ENCODE data around the gene CACNG8.
A peak's percentile ranks its signal among the peaks of the same experiment; 100 is the strongest.

Gene CACNG8

DNA sequence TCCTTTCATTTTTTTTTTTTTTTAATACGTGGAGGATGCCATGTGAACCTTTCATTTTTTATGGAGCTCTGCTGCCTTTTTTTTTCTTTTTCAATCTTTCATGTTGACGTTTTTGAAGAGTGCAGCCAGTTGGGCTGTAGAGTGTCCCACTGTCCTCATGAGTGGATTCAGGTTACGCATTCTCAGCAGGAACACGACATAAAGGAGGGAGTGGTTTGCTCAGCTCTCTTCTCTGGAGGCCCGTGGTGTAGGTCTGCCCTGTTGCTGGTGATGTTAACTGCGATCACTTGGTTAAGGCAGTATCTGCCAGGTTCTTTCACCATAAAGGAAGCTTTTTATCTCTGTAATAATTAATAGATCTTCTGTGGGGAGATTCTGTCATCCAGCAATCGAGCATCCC, 26.7 kb upstream of the CACNG8 start:
- Histone ChIP-seq H3K27me3 (ENCODE audit: insufficient read depth, poor library complexity, severe bottlenecking) (no peaks in the 10 kb centered on the region), H3K4me1 (ENCODE audit: insufficient read depth, poor library complexity, severe bottlenecking) (no peaks in the 10 kb centered on the region), H3K4me3 (ENCODE audit: severe bottlenecking) (no peak overlapping the region), H3K36me3 (ENCODE audit: low read depth) (no peaks in the 10 kb centered on the region), H3K27ac (ENCODE audit: poor library complexity, severe bottlenecking) (no peak overlapping the region), H3K9me3 (ENCODE audit: severe bottlenecking) (no peaks in the 10 kb centered on the region)
- DNase-seq (ENCODE audit: low spot score) (no peak), ATAC-seq (ENCODE audit: low read depth) (no peak)
- no peak for TF ChIP-seq CTCF (IDR thresholded peaks at IDR 0.05; ENCODE audit: poor library complexity, severe bottlenecking)

GRCh38 chr19:53942001-53942786, 20.5 kb upstream of the CACNG8 start:
- peaks cover 37% of the 10 kb centered on the region for H3K27me3 ChIP-seq (ENCODE audit: insufficient read depth, poor library complexity, severe bottlenecking)
- H3K36me3 ChIP-seq (ENCODE audit: low read depth) = no peaks in the 10 kb centered on the region
- no peak for DNase-seq (ENCODE audit: low spot score)
- no peaks in the 10 kb centered on the region for H3K4me1 ChIP-seq (ENCODE audit: insufficient read depth, poor library complexity, severe bottlenecking)
- ATAC-seq (ENCODE audit: low read depth) = peak; percentile 79
- H3K4me3 ChIP-seq (ENCODE audit: severe bottlenecking) = no peak overlapping the region
- TF ChIP-seq CTCF (IDR thresholded peaks at IDR 0.05; ENCODE audit: poor library complexity, severe bottlenecking) = no peak
- no peaks in the 10 kb centered on the region for H3K9me3 ChIP-seq (ENCODE audit: severe bottlenecking)
- H3K27ac ChIP-seq (ENCODE audit: poor library complexity, severe bottlenecking) = no peak overlapping the region

- Histone ChIP-seq H3K36me3 (ENCODE audit: low read depth) (no peaks in the 10 kb centered on the region), H3K4me3 (ENCODE audit: severe bottlenecking) (no peak overlapping the region), H3K9me3 (ENCODE audit: severe bottlenecking) (no peaks in the 10 kb centered on the region), H3K27ac (ENCODE audit: poor library complexity, severe bottlenecking) (no peak overlapping the region), H3K4me1 (ENCODE audit: insufficient read depth, poor library complexity, severe bottlenecking) (no peaks in the 10 kb centered on the region), H3K27me3 (ENCODE audit: insufficient read depth, poor library complexity, severe bottlenecking) (peaks cover 37% of the 10 kb centered on the region)
- ATAC-seq (ENCODE audit: low read depth) (no peak), DNase-seq (ENCODE audit: low spot score) (no peak)
- no peak for TF ChIP-seq CTCF (IDR thresholded peaks at IDR 0.05; ENCODE audit: poor library complexity, severe bottlenecking)
Observed at GRCh38 chr19:53944416-53944815, 18.3 kb upstream of the CACNG8 start.

GRCh38 chr19:53944933-53945332, 17.8 kb upstream of the CACNG8 start:
- Histone ChIP-seq H3K36me3 (ENCODE audit: low read depth) (no peaks in the 10 kb centered on the region), H3K27me3 (ENCODE audit: insufficient read depth, poor library complexity, severe bottlenecking) (peaks cover 37% of the 10 kb centered on the region), H3K27ac (ENCODE audit: poor library complexity, severe bottlenecking) (no peak overlapping the region), H3K4me1 (ENCODE audit: insufficient read depth, poor library complexity, severe bottlenecking) (no peaks in the 10 kb centered on the region), H3K9me3 (ENCODE audit: severe bottlenecking) (no peaks in the 10 kb centered on the region), H3K4me3 (ENCODE audit: severe bottlenecking) (no peak overlapping the region)
- no peak for DNase-seq (ENCODE audit: low spot score)
- no peak for TF ChIP-seq CTCF (IDR thresholded peaks at IDR 0.05; ENCODE audit: poor library complexity, severe bottlenecking)
- ATAC-seq (ENCODE audit: low read depth) = no peak

DNA sequence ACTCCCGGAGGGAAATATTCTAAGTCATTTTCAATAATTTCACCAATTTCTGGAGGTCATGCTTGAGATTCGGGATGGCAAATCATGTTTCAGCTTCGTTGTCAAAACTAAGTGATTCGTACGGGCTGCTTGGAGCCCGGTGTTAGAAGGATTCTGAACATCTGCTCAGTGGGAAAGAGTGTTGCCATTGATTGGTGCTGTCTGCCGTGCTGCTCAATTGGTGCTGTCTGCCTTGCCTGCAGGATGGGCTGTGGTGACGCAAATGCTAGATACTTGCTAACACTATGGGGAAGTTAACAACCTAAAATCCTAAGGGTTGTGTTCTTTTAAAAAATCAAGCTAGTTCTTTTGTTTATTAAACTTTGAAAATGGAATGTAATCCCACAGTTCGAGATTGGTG, 17.3 kb upstream of the CACNG8 start:
- Histone ChIP-seq H3K27me3 (ENCODE audit: insufficient read depth, poor library complexity, severe bottlenecking) (peaks cover 37% of the 10 kb centered on the region), H3K9me3 (ENCODE audit: severe bottlenecking) (no peaks in the 10 kb centered on the region), H3K27ac (ENCODE audit: poor library complexity, severe bottlenecking) (no peak overlapping the region), H3K36me3 (ENCODE audit: low read depth) (no peaks in the 10 kb centered on the region), H3K4me3 (ENCODE audit: severe bottlenecking) (no peak overlapping the region), H3K4me1 (ENCODE audit: insufficient read depth, poor library complexity, severe bottlenecking) (no peaks in the 10 kb centered on the region)
- no peak for DNase-seq (ENCODE audit: low spot score)
- ATAC-seq (ENCODE audit: low read depth) = peak; percentile 37; the same call in 1 of the 3 replicates
- no peak for TF ChIP-seq CTCF (IDR thresholded peaks at IDR 0.05; ENCODE audit: poor library complexity, severe bottlenecking)
